Colon (tissue), 2 donors: ENCODE data around the gene SLC2A10.
A peak's percentile ranks its signal among the peaks of the same experiment; 100 is the strongest.

ENCODE experiments used
- FAIRE-seq: peaks from 2 replicates; lab custom pipeline; 2012; peaks lifted over from hg19 to GRCh38; lab: Jason Lieb, UNC
- donor health status: control.
- donor health status: control.

SLC2A10 gene

GRCh38 chr20:46682063-46682821, 27.2 kb upstream of the SLC2A10 start:
- no peak for FAIRE-seq

GRCh38 chr20:46683011-46683667, 26.3 kb upstream of the SLC2A10 start:
- no peak for FAIRE-seq

GRCh38 chr20:46683668-46683938, 25.8 kb upstream of the SLC2A10 start:
- no peak for FAIRE-seq

GRCh38 chr20:46683939-46684750, 25.3 kb upstream of the SLC2A10 start:
- FAIRE-seq, result no peak

GRCh38 chr20:46688151-46689081, 21.0 kb upstream of the SLC2A10 start:
- no peak for FAIRE-seq

GRCh38 chr20:46689082-46689753, 20.2 kb upstream of the SLC2A10 start, which contains the start of gene TP53RK:
Gene TP53RK, minus strand, starts transcription at chr20:46689444. Its CDS starts 30 bp downstream, at chr20:46689414.
- FAIRE-seq, result peak; percentile 90

- no peak for FAIRE-seq
Observed at GRCh38 chr20:46689754-46690085, 19.7 kb upstream of the SLC2A10 start.

GRCh38 chr20:46690219-46691106, 19.0 kb upstream of the SLC2A10 start:
- no peak for FAIRE-seq

- no peak for FAIRE-seq
Observed at GRCh38 chr20:46691196-46691595, 18.3 kb upstream of the SLC2A10 start.

- no peak for FAIRE-seq
Observed at GRCh38 chr20:46694484-46694883, 15.0 kb upstream of the SLC2A10 start.

GRCh38 chr20:46695892-46696291, 13.6 kb upstream of the SLC2A10 start:
- no peak for FAIRE-seq

GRCh38 chr20:46696791-46697279, 12.6 kb upstream of the SLC2A10 start:
- FAIRE-seq, result no peak

- no peak for FAIRE-seq
Observed at GRCh38 chr20:46698788-46699187, 10.7 kb upstream of the SLC2A10 start.

GRCh38 chr20:46699651-46700359, 9.6 kb upstream of the SLC2A10 start:
- no peak for FAIRE-seq

GRCh38 chr20:46700481-46700880, 9.0 kb upstream of the SLC2A10 start:
- no peak for FAIRE-seq

- no peak for FAIRE-seq
Observed at GRCh38 chr20:46701057-46701456, 8.4 kb upstream of the SLC2A10 start.

GRCh38 chr20:46701556-46701955, 7.9 kb upstream of the SLC2A10 start:
- no peak for FAIRE-seq

GRCh38 chr20:46701986-46702385, 7.5 kb upstream of the SLC2A10 start:
- no peak for FAIRE-seq

- FAIRE-seq, result no peak
Observed at GRCh38 chr20:46702447-46703203, 6.8 kb upstream of the SLC2A10 start.
